CD8-positive, alpha-beta memory T cell (primary cell): ENCODE measurements around the gene PDLIM7. TPM values are rescaled to one million over a fixed set of nuclear protein-coding genes. Genes with fewer than 3 reads are reported as not detected.
"Not testable (repeated sequence)": the region's sequence is repeated elsewhere in the genome, so short reads cannot be mapped to it uniquely, and the experiment has no call there.

Source experiments
- CTCF ChIA-PET: fragments of 350-600 bp; sonication (Branson Sonifier 250); formaldehyde crosslinking; loops from one replicate; lab custom pipeline; 2021; ENCODE audit warnings: antibody characterized with exemption; lab: Charles Lee
- POLR2A ChIA-PET: fragments of 350-600 bp; sonication (Branson Sonifier 250); formaldehyde crosslinking; loops from one replicate; lab custom pipeline; 2021; ENCODE audit warnings: antibody characterized with exemption; lab: Charles Lee
- DNase-seq, 5 donors: peaks; one replicate each; pipeline versions ENCODE4 v3.0.0 to v3.0.0-alpha.2; 2020 to 2022; ENCODE audit warnings: mixed read lengths in 1 of 5
- H3K27ac ChIP-seq: one replicate; pipeline ENCODE4 v1.7.0; 2013; ENCODE audit warnings: low read depth, mild to moderate bottlenecking, low read length, moderate library complexity
- H3K27me3 ChIP-seq: 2 replicates; pipeline ENCODE4 v1.7.0; 2013; ENCODE audit warnings: low read length, mild to moderate bottlenecking; ENCODE audit not compliant: insufficient read depth, poor library complexity, severe bottlenecking
- H3K36me3 ChIP-seq: 2 replicates; pipeline ENCODE4 v1.7.0; 2013; ENCODE audit warnings: mild to moderate bottlenecking, low read length, moderate library complexity; ENCODE audit not compliant: insufficient read depth
- H3K4me1 ChIP-seq: 2 replicates; pipeline ENCODE4 v1.7.0; 2013; ENCODE audit warnings: mild to moderate bottlenecking, low read length, moderate library complexity; ENCODE audit not compliant: insufficient read depth
- H3K4me3 ChIP-seq: 2 replicates; pipeline ENCODE4 v1.7.0; 2013; ENCODE audit warnings: mild to moderate bottlenecking, low read length
- H3K9me3 ChIP-seq: 2 replicates; pipeline ENCODE4 v1.7.0; 2013; ENCODE audit warnings: mild to moderate bottlenecking, low read length
- H3K27ac Mint-ChIP-seq, 8 donors: one replicate each; pipeline ENCODE4 v1.8.0; 2020 to 2021; ENCODE audit warnings: mixed read lengths in 8 of 8, mild to moderate bottlenecking in 6 of 8, inconsistent platforms in 3 of 8, moderate library complexity in 3 of 8
- H3K27me3 Mint-ChIP-seq, 2 donors: one replicate each; pipeline ENCODE4 v1.8.0; 2020 to 2021; ENCODE audit warnings: mixed read lengths in 2 of 2, mild to moderate bottlenecking in 1 of 2, moderate library complexity in 1 of 2
- H3K36me3 Mint-ChIP-seq, 3 donors: one replicate each; pipeline ENCODE4 v1.8.0; 2020 to 2021; ENCODE audit warnings: mixed read lengths in 3 of 3, inconsistent platforms in 1 of 3, mild to moderate bottlenecking in 1 of 3
- H3K4me1 Mint-ChIP-seq, 3 donors: one replicate each; pipeline ENCODE4 v1.8.0; 2020 to 2021; ENCODE audit warnings: mixed read lengths in 3 of 3, inconsistent platforms in 1 of 3, mild to moderate bottlenecking in 1 of 3
- H3K4me3 Mint-ChIP-seq, 7 donors: one replicate each; pipeline ENCODE4 v1.8.0; 2020 to 2021; ENCODE audit warnings: mixed read lengths in 7 of 7, mild to moderate bottlenecking in 6 of 7, moderate library complexity in 4 of 7, inconsistent platforms in 2 of 7
- H3K9me3 Mint-ChIP-seq, 5 donors: one replicate each; pipeline ENCODE4 v1.8.0; 2020 to 2022; ENCODE audit warnings: mixed read lengths in 5 of 5, mild to moderate bottlenecking in 3 of 5, moderate library complexity in 2 of 5, inconsistent platforms in 1 of 5
- polyA plus RNA-seq: library from polyadenylated mRNA; unstranded; fragments of 300-500 nt; fragmentation: Illumina TruSeq; gene quantifications from one replicate; pipeline ENCODE4 v1.2.3, GENCODE V29; 2021
- total RNA-seq, 2 experiments: library from RNA; stranded (reverse); gene quantifications; one replicate each; pipeline ENCODE4 v1.2.3, GENCODE V29; 2021

Gene PDLIM7
- total and polyA plus RNA-seq, 3 experiments from 2014 or later = 6.0 to 30.4 (median 28.4) TPM

DNA sequence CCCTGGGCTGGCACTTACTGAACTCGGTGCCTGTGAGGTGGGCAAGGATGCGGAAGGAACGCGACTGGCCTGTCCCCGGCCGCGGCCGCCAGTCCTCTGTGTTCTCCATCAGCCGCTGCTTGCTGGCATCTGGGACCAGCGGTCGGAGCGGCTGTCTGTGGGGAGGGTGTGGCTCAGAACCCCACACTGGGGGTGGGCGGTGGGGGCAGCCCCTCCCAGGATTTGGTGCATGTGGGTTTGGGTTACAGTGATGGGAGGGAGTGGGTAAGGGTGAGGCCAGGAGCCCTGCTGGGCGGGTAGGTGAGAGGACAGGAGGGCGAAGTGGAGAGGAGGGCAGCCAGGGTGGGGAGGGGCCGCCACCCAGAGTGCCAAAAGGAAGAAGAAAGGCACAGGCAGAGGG, 6.4 kb downstream of the PDLIM7 start:
- no peaks in the 10 kb centered on the region for H3K27me3 ChIP-seq
- no peak overlapping the region for H3K27ac Mint-ChIP-seq
- ChIA-PET POLR2A (no interaction called here), CTCF (interaction anchor here (1.3 to 2.2 kb wide), 3 partner anchors 13 to 102 kb away, joined by 3 to 7 read pairs (median 4); no protein-coding TSS in a partner anchor)
- no peaks in the 10 kb centered on the region for H3K9me3 ChIP-seq
- DNase-seq = no peak
- H3K36me3 ChIP-seq = no peaks in the 10 kb centered on the region
- H3K4me1 ChIP-seq = peaks cover 2% of the 10 kb centered on the region
- no peak overlapping the region for H3K4me3 Mint-ChIP-seq
- peaks cover 0 to 18% (median 3%) of the 10 kb centered on the region in 3 donors for H3K4me1 Mint-ChIP-seq
- H3K9me3 Mint-ChIP-seq = no peaks in the 10 kb centered on the region
- H3K27ac ChIP-seq = no peak overlapping the region
- H3K4me3 ChIP-seq = no peak overlapping the region
- H3K36me3 Mint-ChIP-seq = peaks cover 0 to 25% (median 4%) of the 10 kb centered on the region in 3 donors
- H3K27me3 Mint-ChIP-seq = no peaks in the 10 kb centered on the region

DNA sequence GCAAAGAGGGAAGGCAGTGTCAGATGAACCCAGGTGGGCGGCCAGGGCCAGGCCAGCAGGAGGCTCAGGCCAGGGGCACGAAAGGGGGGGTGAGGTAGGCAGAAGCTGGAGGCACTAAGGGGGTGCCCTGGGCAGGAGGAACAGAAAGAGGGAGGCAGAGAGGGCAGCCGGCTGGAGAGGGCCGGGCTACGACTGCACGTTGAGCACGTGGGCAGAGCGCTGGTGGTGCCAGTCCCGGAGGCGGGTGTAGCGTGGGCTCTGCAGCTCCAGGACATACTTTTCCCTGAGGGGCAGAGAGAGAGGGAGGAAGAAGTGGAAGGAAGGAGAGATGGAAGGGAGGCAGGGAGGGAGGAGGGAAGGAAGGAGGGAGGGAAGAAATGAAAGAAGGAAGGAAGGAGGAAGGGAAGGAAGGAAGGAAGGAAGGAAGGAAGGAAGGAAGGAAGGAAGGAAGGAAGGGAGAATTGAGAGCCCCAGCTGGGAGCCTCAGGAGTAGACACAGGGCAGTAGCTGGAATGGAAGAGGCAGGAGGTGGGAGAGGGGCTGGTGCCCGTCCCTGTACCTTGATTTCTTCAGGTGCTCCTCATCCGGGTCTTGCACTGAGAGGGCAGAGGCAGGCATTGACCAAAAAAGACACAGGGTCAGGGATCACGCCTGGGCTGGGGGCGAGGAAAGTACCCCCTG, 7.0 kb downstream of the PDLIM7 start:
- POLR2A ChIA-PET = no interaction called here

DNA sequence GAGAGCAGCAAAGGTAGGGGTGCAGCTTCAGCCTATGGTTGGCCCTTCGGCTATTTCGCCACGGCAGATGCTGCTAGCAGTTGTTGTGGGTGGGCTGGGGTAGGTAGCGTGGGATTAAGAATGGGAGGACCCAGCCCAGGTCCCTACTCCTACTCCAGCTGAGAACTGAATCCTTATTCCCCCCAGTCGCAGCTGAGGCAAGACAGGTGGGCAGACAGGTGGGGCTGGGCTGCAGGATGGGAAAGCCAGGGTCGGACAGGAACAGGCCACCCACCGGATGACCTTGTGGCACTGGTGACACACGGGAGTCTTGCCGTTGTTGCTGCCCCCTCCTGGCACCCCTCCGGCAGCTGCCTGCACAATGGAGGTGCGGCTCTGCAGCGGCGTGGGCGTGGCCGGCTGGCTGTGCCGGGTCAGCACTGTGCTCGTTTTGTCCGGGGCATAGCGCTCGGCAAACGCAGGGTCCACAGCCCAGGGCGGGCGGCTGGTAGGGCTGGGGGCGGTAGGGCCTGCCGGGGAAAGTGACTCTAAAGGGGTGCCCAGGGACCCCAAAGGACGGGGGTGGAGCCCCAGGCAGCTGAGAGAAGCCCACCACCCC, 8.2 kb downstream of the PDLIM7 start:
- Histone ChIP-seq H3K27ac (no peak overlapping the region), H3K27me3 (no peaks in the 10 kb centered on the region), H3K4me1 (no peaks in the 10 kb centered on the region), H3K4me3 (no peak overlapping the region), H3K9me3 (no peaks in the 10 kb centered on the region), H3K36me3 (no peaks in the 10 kb centered on the region)
- Mint-ChIP-seq H3K4me1 (peaks cover 0 to 8% (median 2%) of the 10 kb centered on the region in 3 donors), H3K36me3 (peaks cover 0 to 26% (median 4%) of the 10 kb centered on the region in 3 donors), H3K4me3 (no peak overlapping the region), H3K27me3 (no peaks in the 10 kb centered on the region), H3K27ac (no peak overlapping the region), H3K9me3 (no peaks in the 10 kb centered on the region)
- ChIA-PET POLR2A (interaction anchor here (1.1 kb wide), 1 partner anchor 8 kb away, joined by 4 read pairs; the partner anchor contains the start of gene PDLIM7), CTCF (interaction anchor here (1.6 to 2.2 kb wide), 4 partner anchors 11 to 34 kb away, joined by 4 to 10 read pairs (median 6); no protein-coding TSS in a partner anchor)
- DNase-seq = no peak

More for the DNA sequence above, 7.0 kb downstream of the PDLIM7 start:
- H3K4me1 Mint-ChIP-seq = peaks cover 0 to 13% (median 2%) of the 10 kb centered on the region in 3 donors
- no peaks in the 10 kb centered on the region for H3K9me3 ChIP-seq
- no peaks in the 10 kb centered on the region for H3K9me3 Mint-ChIP-seq
- DNase-seq = no peak
- H3K36me3 ChIP-seq = no peaks in the 10 kb centered on the region
- H3K36me3 Mint-ChIP-seq = peaks cover 0 to 26% (median 4%) of the 10 kb centered on the region in 3 donors
- no peak overlapping the region for H3K4me3 ChIP-seq
- H3K27me3 ChIP-seq = no peaks in the 10 kb centered on the region
- no peak overlapping the region for H3K27ac ChIP-seq
- CTCF ChIA-PET = interaction anchor here (1.0 to 2.2 kb wide), 5 partner anchors 9 to 101 kb away, joined by 3 to 7 read pairs (median 4); no protein-coding TSS in a partner anchor
- H3K27me3 Mint-ChIP-seq = no peaks in the 10 kb centered on the region
- H3K27ac Mint-ChIP-seq = peak overlapping the region in 1 of 8 donors; percentile 33
- H3K4me1 ChIP-seq = no peaks in the 10 kb centered on the region
- H3K4me3 Mint-ChIP-seq = no peak overlapping the region

DNA sequence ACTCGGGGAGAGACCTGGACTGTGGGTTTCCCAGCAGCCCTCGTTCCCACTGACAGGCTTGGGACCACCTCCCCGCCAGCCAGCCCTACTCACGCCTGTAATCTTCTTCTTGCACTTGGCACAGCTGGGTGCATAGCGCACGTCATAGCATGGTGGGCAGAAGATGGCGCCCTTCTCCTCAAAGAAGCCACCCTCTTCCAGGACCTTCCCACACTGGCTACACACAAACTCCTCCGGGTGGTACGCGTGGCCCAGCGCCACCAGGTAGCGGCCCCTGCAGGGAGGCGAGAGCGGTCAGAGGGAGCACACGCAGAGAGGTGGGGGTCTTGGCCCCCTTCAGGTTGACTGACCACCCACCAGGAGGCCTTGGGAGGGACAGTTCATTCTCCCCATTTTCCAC, 9.4 kb downstream of the PDLIM7 start:
- no peaks in the 10 kb centered on the region for H3K9me3 Mint-ChIP-seq
- Histone ChIP-seq H3K4me3 (no peak overlapping the region), H3K36me3 (no peaks in the 10 kb centered on the region), H3K4me1 (no peaks in the 10 kb centered on the region), H3K27me3 (no peaks in the 10 kb centered on the region), H3K27ac (no peak overlapping the region), H3K9me3 (no peaks in the 10 kb centered on the region)
- ChIA-PET POLR2A (interaction anchor here (1.1 kb wide), 1 partner anchor 9 kb away, joined by 4 read pairs; the partner anchor contains the start of gene PDLIM7), CTCF (interaction anchor here (1.3 to 1.6 kb wide), 2 partner anchors 14 to 32 kb away, joined by 3 to 10 read pairs; no protein-coding TSS in a partner anchor)
- H3K4me1 Mint-ChIP-seq = peaks cover 0 to 2% (median 0%) of the 10 kb centered on the region in 3 donors
- no peak overlapping the region for H3K4me3 Mint-ChIP-seq
- DNase-seq = no peak
- no peak overlapping the region for H3K27ac Mint-ChIP-seq
- H3K36me3 Mint-ChIP-seq = peaks cover 0 to 25% (median 4%) of the 10 kb centered on the region in 3 donors
- H3K27me3 Mint-ChIP-seq = no peaks in the 10 kb centered on the region

DNA sequence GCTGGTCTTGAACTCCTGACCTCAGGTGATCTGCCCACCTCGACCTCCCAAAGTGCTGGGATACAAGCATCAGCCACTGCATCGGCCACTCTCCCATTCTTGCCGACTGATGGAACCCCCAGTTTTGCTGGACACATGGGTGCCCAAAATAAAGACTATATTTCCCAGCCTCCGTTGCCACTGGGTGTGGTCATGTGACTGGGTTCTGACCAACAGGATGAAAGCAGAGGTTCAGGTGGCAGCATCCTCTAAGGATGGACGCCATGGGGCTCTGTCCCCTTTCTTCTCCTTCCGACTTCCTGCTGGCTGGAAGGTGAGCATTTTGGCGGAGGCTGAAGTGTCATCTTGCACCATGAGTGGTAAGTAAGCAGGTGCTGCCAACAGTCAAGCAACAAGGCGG, 10.3 kb downstream of the PDLIM7 start:
- no peak for DNase-seq
- Histone ChIP-seq H3K27ac (no peak overlapping the region), H3K27me3 (no peaks in the 10 kb centered on the region), H3K36me3 (no peaks in the 10 kb centered on the region), H3K4me1 (no peaks in the 10 kb centered on the region), H3K4me3 (no peak overlapping the region), H3K9me3 (no peaks in the 10 kb centered on the region)
- Mint-ChIP-seq H3K36me3 (peaks cover 0 to 19% (median 0%) of the 10 kb centered on the region in 3 donors), H3K27ac (no peak overlapping the region), H3K9me3 (no peaks in the 10 kb centered on the region), H3K4me3 (no peak overlapping the region), H3K4me1 (no peaks in the 10 kb centered on the region), H3K27me3 (no peaks in the 10 kb centered on the region)
- CTCF ChIA-PET = interaction anchor here (0.6 to 1.3 kb wide), 2 partner anchors 15 to 38 kb away, joined by 3 read pairs; no protein-coding TSS in a partner anchor
- POLR2A ChIA-PET = no interaction called here

DNA sequence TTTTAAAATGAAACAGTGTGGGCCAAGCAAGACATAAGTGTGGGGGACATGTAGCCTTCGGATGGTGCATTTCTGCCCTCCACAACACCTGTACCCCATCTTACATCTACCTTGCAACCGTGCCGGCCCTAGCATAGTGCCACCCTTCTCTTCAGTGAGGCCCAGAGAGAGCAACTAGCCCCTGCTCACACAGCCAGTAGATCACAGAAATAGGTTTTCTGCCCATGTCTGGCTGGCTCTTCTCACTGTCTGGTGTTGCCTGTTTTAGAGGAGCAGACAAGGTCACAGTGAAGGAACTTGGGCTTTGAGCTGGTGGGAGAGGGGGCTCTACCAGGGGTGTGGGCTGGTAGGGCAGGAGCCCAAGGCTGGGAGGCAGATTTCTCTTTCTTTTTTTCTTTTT, 11.1 kb downstream of the PDLIM7 start:
- POLR2A ChIA-PET = interaction anchor here (0.7 to 1.2 kb wide), 2 partner anchors 15 to 31 kb away, joined by 3 to 14 read pairs; no protein-coding TSS in a partner anchor
- no peaks in the 10 kb centered on the region for H3K9me3 ChIP-seq
- H3K36me3 ChIP-seq = no peaks in the 10 kb centered on the region
- peaks cover 0 to 19% (median 0%) of the 10 kb centered on the region in 3 donors for H3K36me3 Mint-ChIP-seq
- H3K4me3 ChIP-seq = no peak overlapping the region
- no peak overlapping the region for H3K27ac Mint-ChIP-seq
- CTCF ChIA-PET = no interaction called here
- H3K4me1 ChIP-seq = no peaks in the 10 kb centered on the region
- H3K4me1 Mint-ChIP-seq = no peaks in the 10 kb centered on the region
- no peaks in the 10 kb centered on the region for H3K27me3 ChIP-seq
- no peak overlapping the region for H3K27ac ChIP-seq
- H3K27me3 Mint-ChIP-seq = no peaks in the 10 kb centered on the region
- H3K9me3 Mint-ChIP-seq = no peaks in the 10 kb centered on the region
- H3K4me3 Mint-ChIP-seq = no peak overlapping the region
- DNase-seq = no peak

DNA sequence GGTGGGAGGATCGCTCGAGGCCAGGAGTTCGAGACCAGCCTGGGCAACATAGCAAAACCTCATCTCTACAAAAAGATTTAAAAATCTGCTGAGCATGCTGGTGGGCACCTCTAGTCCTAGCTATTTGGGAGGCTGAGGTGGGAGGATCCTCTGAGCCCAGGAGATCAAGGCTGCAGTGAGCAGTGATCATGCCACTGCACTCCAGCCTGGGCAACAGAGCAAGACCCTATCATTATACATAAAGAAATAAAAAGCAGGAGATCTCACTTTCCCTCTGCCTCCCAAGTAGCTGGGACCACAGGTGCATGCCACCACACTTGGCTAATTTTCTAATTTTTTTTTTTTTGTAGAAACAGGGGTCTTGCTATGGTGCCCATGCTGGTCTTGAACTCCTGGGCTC, 11.7 kb downstream of the PDLIM7 start:
- DNase-seq, H3K9me3 ChIP-seq, H3K27me3 ChIP-seq, H3K4me1 ChIP-seq, H3K27ac ChIP-seq, H3K9me3 Mint-ChIP-seq, H3K27me3 Mint-ChIP-seq, H3K4me3 ChIP-seq, H3K4me1 Mint-ChIP-seq, H3K4me3 Mint-ChIP-seq, H3K36me3 ChIP-seq, CTCF ChIA-PET, H3K27ac Mint-ChIP-seq: not testable (repeated sequence)
- POLR2A ChIA-PET = interaction anchor here (1.2 kb wide), 1 partner anchor 31 kb away, joined by 3 read pairs; no protein-coding TSS in a partner anchor
- peaks cover 0 to 15% (median 0%) of the 10 kb centered on the region in 3 donors for H3K36me3 Mint-ChIP-seq
